Fibroblast of skin of scalp (primary cell): ENCODE results near the gene RALGAPA2.

Source experiments
- DNase-seq: peaks from one replicate; pipeline ENCODE4 v3.0.0-alpha.2; 2013

Gene RALGAPA2

GRCh38 chr20:20720158-20720557 is 7.7 kb upstream of the RALGAPA2 start:
- no peak for DNase-seq

- DNase-seq, result no peak
These were observed 7.0 kb upstream of the RALGAPA2 start for GRCh38 chr20:20719411-20719810.

GRCh38 chr20:20713244-20713765 is 861 bp upstream of the RALGAPA2 start:
- no peak for DNase-seq

- no peak for DNase-seq
These were observed 405 bp downstream of the RALGAPA2 start for GRCh38 chr20:20712004-20712473.

GRCh38 chr20:20711413-20711812 is 1.0 kb downstream of the RALGAPA2 start:
- no peak for DNase-seq

GRCh38 chr20:20710443-20711315 is 1.8 kb downstream of the RALGAPA2 start:
- DNase-seq, result no peak

- DNase-seq, result no peak
These were observed 2.6 kb downstream of the RALGAPA2 start for GRCh38 chr20:20709887-20710286.

- no peak for DNase-seq
These were observed 6.2 kb downstream of the RALGAPA2 start for GRCh38 chr20:20706285-20706684.

- no peak for DNase-seq
These were observed 9.9 kb downstream of the RALGAPA2 start for GRCh38 chr20:20702330-20703245.

GRCh38 chr20:20699917-20700316 is 12.5 kb downstream of the RALGAPA2 start:
- DNase-seq, result no peak

GRCh38 chr20:20699144-20699543 is 13.3 kb downstream of the RALGAPA2 start:
- no peak for DNase-seq

GRCh38 chr20:20697325-20697845 is 15.1 kb downstream of the RALGAPA2 start:
- no peak for DNase-seq

- DNase-seq, result no peak
These were observed 17.1 kb downstream of the RALGAPA2 start for GRCh38 chr20:20695250-20695816.

GRCh38 chr20:20694591-20694990 is 17.9 kb downstream of the RALGAPA2 start:
- no peak for DNase-seq

GRCh38 chr20:20692587-20692986 is 19.9 kb downstream of the RALGAPA2 start:
- no peak for DNase-seq

- no peak for DNase-seq
These were observed 20.8 kb downstream of the RALGAPA2 start for GRCh38 chr20:20691477-20692235.

GRCh38 chr20:20690676-20691476 is 21.6 kb downstream of the RALGAPA2 start:
- no peak for DNase-seq

GRCh38 chr20:20687319-20687718 is 25.1 kb downstream of the RALGAPA2 start:
- DNase-seq, result no peak

- no peak for DNase-seq
These were observed 26.8 kb downstream of the RALGAPA2 start for GRCh38 chr20:20685635-20686034.

GRCh38 chr20:20683481-20684321 is 28.7 kb downstream of the RALGAPA2 start:
- DNase-seq, result no peak
